CD14-positive monocyte (primary cell): ENCODE results near the gene AGAP1. TPM values are rescaled to one million over a fixed set of nuclear protein-coding genes. Genes with fewer than 3 reads are reported as not detected.

ENCODE experiments used
- DNase-seq, 3 donors: peaks; one replicate each; pipeline ENCODE4 v3.0.0-alpha.2; 2011 to 2022
- H2AFZ ChIP-seq: 2 replicates; pipeline ENCODE4 v1.6.0; 2012; ENCODE audit warnings: mild to moderate bottlenecking, low read depth, low read length, inconsistent platforms; ENCODE audit not compliant: insufficient read depth, poor library complexity, severe bottlenecking
- H3K27ac ChIP-seq, 2 donors: 1 replicate in 1 of 2; 2 replicates in 1 of 2; pipeline ENCODE4 v1.5.1; 2012 to 2013; ENCODE audit warnings: low read length in 2 of 2, control low read depth in 1 of 2, inconsistent platforms in 1 of 2, low read depth in 1 of 2, mild to moderate bottlenecking in 1 of 2
- H3K27me3 ChIP-seq, 2 donors: one replicate each; pipeline versions ENCODE4 v1.6.0 to v1.6.1; 2011 to 2013; ENCODE audit warnings: low read length in 2 of 2; ENCODE audit not compliant: control insufficient read depth in 2 of 2, insufficient read depth in 2 of 2
- H3K36me3 ChIP-seq, 2 donors: replicated peaks in 1 of 2; 1 replicate in 1 of 2; 2 replicates in 1 of 2; pipeline versions ENCODE4 v1.5.1 to v1.6.1; 2012 to 2013; ENCODE audit warnings: low read length in 2 of 2, control low read depth in 1 of 2, inconsistent platforms in 1 of 2, mild to moderate bottlenecking in 1 of 2; ENCODE audit not compliant: insufficient read depth in 2 of 2, control insufficient read depth in 1 of 2
- H3K4me1 ChIP-seq, 2 donors: 1 replicate in 1 of 2; 2 replicates in 1 of 2; pipeline versions ENCODE4 v1.5.1 to v1.6.1; 2012 to 2013; ENCODE audit warnings: low read length in 2 of 2, control low read depth in 1 of 2, inconsistent platforms in 1 of 2, mild to moderate bottlenecking in 1 of 2, moderate library complexity in 1 of 2; ENCODE audit not compliant: insufficient read depth in 2 of 2, control insufficient read depth in 1 of 2
- H3K4me2 ChIP-seq: replicated peaks from 2 replicates; pipeline ENCODE3; 2012; ENCODE audit warnings: low read length, moderate library complexity, mild to moderate bottlenecking; ENCODE audit not compliant: poor library complexity, severe bottlenecking; ENCODE audit errors: extremely low read depth
- H3K4me3 ChIP-seq, 3 experiments: fragments of 200-600 bp in 1 of 3; sonication (generic) in 1 of 3; replicated peaks in 1 of 3; 1 replicate in 2 of 3; 2 replicates in 1 of 3; pipeline ENCODE4 v1.5.1; 2011 to 2013; ENCODE audit warnings: low read length in 3 of 3, mild to moderate bottlenecking in 3 of 3, control low read depth in 2 of 3, low read depth in 2 of 3, inconsistent platforms in 1 of 3, moderate library complexity in 1 of 3
- H3K79me2 ChIP-seq: 2 replicates; pipeline ENCODE4 v1.6.0; 2012; ENCODE audit warnings: mild to moderate bottlenecking, control low read depth, inconsistent platforms, low read length, moderate library complexity; ENCODE audit not compliant: insufficient read depth
- H3K9ac ChIP-seq: 2 replicates; pipeline ENCODE4 v1.6.0; 2017; ENCODE audit warnings: low read length, mild to moderate bottlenecking; ENCODE audit not compliant: insufficient read depth, poor library complexity, severe bottlenecking
- H3K9me3 ChIP-seq, 2 donors: replicated peaks in 1 of 2; 1 replicate in 1 of 2; 2 replicates in 1 of 2; pipeline versions ENCODE4 v1.5.1 to v1.6.1; 2012 to 2013; ENCODE audit warnings: low read length in 2 of 2, control low read depth in 1 of 2; ENCODE audit not compliant: control insufficient read depth in 1 of 2, insufficient read depth in 1 of 2
- H4K20me1 ChIP-seq: 2 replicates; pipeline ENCODE4 v1.6.0; 2012; ENCODE audit warnings: mild to moderate bottlenecking, low read length, control low read depth, moderate library complexity; ENCODE audit not compliant: insufficient read depth
- H3K27ac Mint-ChIP-seq, 7 donors: one replicate each; pipeline ENCODE4 v1.8.0; 2020; ENCODE audit warnings: mild to moderate bottlenecking in 7 of 7, mixed read lengths in 7 of 7, moderate library complexity in 6 of 7, inconsistent platforms in 2 of 7
- H3K27me3 Mint-ChIP-seq, 3 donors: one replicate each; pipeline ENCODE4 v1.8.0; 2021 to 2022; ENCODE audit warnings: low read depth in 3 of 3, mild to moderate bottlenecking in 3 of 3, mixed read lengths in 3 of 3, moderate library complexity in 3 of 3, inconsistent platforms in 1 of 3
- H3K36me3 Mint-ChIP-seq, 2 donors: one replicate each; pipeline ENCODE4 v1.8.0; 2020; ENCODE audit warnings: mixed read lengths in 2 of 2, inconsistent platforms in 1 of 2, mild to moderate bottlenecking in 1 of 2
- H3K4me1 Mint-ChIP-seq: one replicate; pipeline ENCODE4 v1.8.0; 2020; ENCODE audit warnings: mild to moderate bottlenecking, mixed read lengths
- H3K4me3 Mint-ChIP-seq, 2 donors: one replicate each; pipeline ENCODE4 v1.8.0; 2020; ENCODE audit warnings: mild to moderate bottlenecking in 2 of 2, mixed read lengths in 2 of 2, moderate library complexity in 1 of 2
- H3K9me3 Mint-ChIP-seq, 7 donors: one replicate each; pipeline ENCODE4 v1.8.0; 2020 to 2022; ENCODE audit warnings: mixed read lengths in 7 of 7, mild to moderate bottlenecking in 6 of 7, moderate library complexity in 6 of 7, inconsistent platforms in 2 of 7
- CTCF ChIP-seq: fragments of 200-600 bp; IDR thresholded peaks from one replicate; pipeline ENCODE4 v1.8.0; 2022; ENCODE audit warnings: antibody characterized with exemption, mild to moderate bottlenecking
- WGBS: methylation state at CpG from one replicate; pipeline ENCODE4 v1.1.5; 2013; ENCODE audit warnings: missing lambda C conversion rate; ENCODE audit not compliant: insufficient coverage; 5-methylcytosine and 5-hydroxymethylcytosine counted together
- intact Hi-C, 2 donors: fragments of 100-400 bp; cut with micrococcal nuclease; formaldehyde crosslinking; loops; one replicate each; pipeline versions ENCODE4 v1.15.0 to v1.15.1; 2023
- polyA plus RNA-seq, 3 donors: library from polyadenylated mRNA; depleted of rRNA in 1 of 3; unstranded in 2 of 3; stranded (reverse) in 1 of 3; fragments of 300-500 nt in 2 of 3; fragments of >200 nt in 1 of 3; fragmentation: Illumina TruSeq in 2 of 3; gene quantifications; 1 replicate in 2 of 3; 2 replicates in 1 of 3; pipeline ENCODE4 v1.2.3, GENCODE V29; 2012 to 2021

The AGAP1 gene
- polyA plus RNA-seq, 3 donors = 0.12 TPM; not detected in 2

DNA sequence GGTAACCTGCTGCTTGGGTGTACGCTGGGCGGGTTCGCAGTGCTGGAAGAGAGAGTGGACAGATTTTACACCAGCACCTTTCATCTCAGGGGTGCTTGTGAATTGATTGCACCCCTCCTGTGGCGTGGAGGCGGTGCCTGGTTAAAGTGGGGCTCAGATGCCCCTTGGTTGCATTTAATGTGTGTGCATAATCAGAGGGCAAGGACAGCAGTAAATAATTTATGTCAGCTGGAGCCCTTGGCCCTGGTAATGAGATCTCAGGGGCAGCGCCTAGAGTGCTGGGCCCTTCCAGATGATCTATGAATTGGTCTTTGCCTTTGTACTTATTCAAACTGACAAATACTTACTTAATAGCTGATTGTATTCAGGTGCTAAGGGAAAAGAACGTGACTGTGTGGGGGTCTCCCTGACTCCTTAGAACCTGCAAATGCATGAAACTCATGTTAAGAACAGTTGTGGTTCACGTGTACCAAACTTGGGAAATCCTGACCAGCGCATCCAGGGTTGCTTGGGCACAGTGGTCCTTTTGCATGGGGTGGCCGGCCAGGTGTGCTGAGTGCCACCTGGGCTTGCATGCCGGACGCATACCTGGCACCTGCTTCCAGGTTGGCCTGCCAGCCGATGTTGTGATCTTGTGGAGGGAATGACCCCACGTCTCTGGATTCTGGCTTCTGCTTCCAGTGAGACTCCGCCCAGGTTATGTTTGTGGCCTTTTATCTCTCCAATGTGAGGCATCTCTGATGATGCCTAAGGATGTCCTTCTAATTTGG lies 118.5 kb downstream of the AGAP1 start:
- H4K20me1 ChIP-seq = no peaks in the 10 kb centered on the region
- no peak overlapping the region for H3K4me3 ChIP-seq
- H3K27me3 Mint-ChIP-seq = peaks cover 0 to 8% (median 7%) of the 10 kb centered on the region in 3 donors
- intact Hi-C loops = no loop called here
- H3K4me1 Mint-ChIP-seq = peaks cover 15% of the 10 kb centered on the region
- H2AFZ ChIP-seq = no peak overlapping the region
- H3K27ac Mint-ChIP-seq = no peak overlapping the region
- no peaks in the 10 kb centered on the region for H3K9me3 ChIP-seq
- peaks cover 8 to 11% of the 10 kb centered on the region in 2 donors for H3K4me1 ChIP-seq
- H3K36me3 Mint-ChIP-seq = no peaks in the 10 kb centered on the region
- H3K4me2 ChIP-seq = no peak overlapping the region
- no peaks in the 10 kb centered on the region for H3K79me2 ChIP-seq
- H3K9ac ChIP-seq = no peak overlapping the region
- TF ChIP-seq CTCF = no peak
- H3K4me3 Mint-ChIP-seq = no peak overlapping the region
- no peak for DNase-seq
- WGBS = 96% methylated on average over 12 of the region's 15 CpGs
- H3K36me3 ChIP-seq = no peaks in the 10 kb centered on the region
- H3K27ac ChIP-seq = no peak overlapping the region
- H3K27me3 ChIP-seq = no peaks in the 10 kb centered on the region
- H3K9me3 Mint-ChIP-seq = peaks cover 0 to 2% (median 0%) of the 10 kb centered on the region in 7 donors

DNA sequence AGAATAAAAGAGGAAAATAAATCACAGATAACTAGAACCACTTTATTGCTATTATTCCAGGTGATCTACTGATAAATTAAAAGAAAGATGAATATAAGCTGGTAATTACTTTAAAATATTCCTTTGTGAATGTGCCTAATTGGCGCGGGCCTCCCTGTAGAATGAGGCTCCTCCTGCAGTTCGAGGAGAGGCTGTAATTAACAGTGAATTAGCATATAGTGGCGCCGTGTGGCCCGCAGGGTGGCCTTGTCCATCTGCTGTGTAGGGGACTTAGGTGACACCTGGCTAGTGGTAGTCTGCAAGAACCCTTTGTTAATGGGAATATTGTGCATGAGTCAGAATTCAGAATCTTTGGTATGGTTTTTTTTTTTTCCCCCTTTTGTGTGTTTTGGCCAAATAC lies 119.8 kb downstream of the AGAP1 start:
- no peak overlapping the region for H2AFZ ChIP-seq
- peak overlapping the region in 1 of 7 donors; percentile 6 for H3K27ac Mint-ChIP-seq
- H3K9me3 Mint-ChIP-seq = peaks cover 0 to 2% (median 0%) of the 10 kb centered on the region in 7 donors
- intact Hi-C loops = no loop called here
- no peaks in the 10 kb centered on the region for H3K36me3 ChIP-seq
- no peaks in the 10 kb centered on the region for H3K9me3 ChIP-seq
- peaks cover 8 to 11% of the 10 kb centered on the region in 2 donors for H3K4me1 ChIP-seq
- TF ChIP-seq CTCF = no peak
- no peak overlapping the region for H3K27ac ChIP-seq
- no peaks in the 10 kb centered on the region for H3K27me3 ChIP-seq
- peaks cover 0 to 7% (median 5%) of the 10 kb centered on the region in 3 donors for H3K27me3 Mint-ChIP-seq
- DNase-seq = no peak
- no peak overlapping the region for H3K4me3 Mint-ChIP-seq
- H3K9ac ChIP-seq = no peak overlapping the region
- H4K20me1 ChIP-seq = no peaks in the 10 kb centered on the region
- no peak overlapping the region for H3K4me3 ChIP-seq
- H3K79me2 ChIP-seq = no peaks in the 10 kb centered on the region
- no peak overlapping the region for H3K4me2 ChIP-seq
- H3K4me1 Mint-ChIP-seq = peaks cover 15% of the 10 kb centered on the region
- 89% methylated on average over 6 of the region's 6 CpGs for WGBS
- no peaks in the 10 kb centered on the region for H3K36me3 Mint-ChIP-seq
